ENCODE measurements around the gene TACR2.

GRCh38 chr10:69419096-69419743 lies 2.5 kb upstream of the TACR2 start:
- no peak for TF ChIP-seq CTCF (IDR thresholded peaks at IDR 0.05)
- TF ChIP-seq REST (IDR thresholded peaks at IDR 0.05; ENCODE audit: insufficient read depth in 1 of 2, low read depth in 2 of 2, low read length in 1 of 2) = no peak

Data from Panc1 (cell line).